NOMO-1 (cell line): ENCODE results near the gene GAPVD1.
"Not testable (repeated sequence)": the region's sequence is repeated elsewhere in the genome, so short reads cannot be mapped to it uniquely, and the experiment has no call there.

ENCODE experiments used
- DNase-seq, 2 experiments: peaks; one replicate each; lab custom pipeline; 2025; ENCODE audit not compliant: unreplicated experiment in 2 of 2; lab: John Stamatoyannopoulos, UW

Gene GAPVD1

DNA sequence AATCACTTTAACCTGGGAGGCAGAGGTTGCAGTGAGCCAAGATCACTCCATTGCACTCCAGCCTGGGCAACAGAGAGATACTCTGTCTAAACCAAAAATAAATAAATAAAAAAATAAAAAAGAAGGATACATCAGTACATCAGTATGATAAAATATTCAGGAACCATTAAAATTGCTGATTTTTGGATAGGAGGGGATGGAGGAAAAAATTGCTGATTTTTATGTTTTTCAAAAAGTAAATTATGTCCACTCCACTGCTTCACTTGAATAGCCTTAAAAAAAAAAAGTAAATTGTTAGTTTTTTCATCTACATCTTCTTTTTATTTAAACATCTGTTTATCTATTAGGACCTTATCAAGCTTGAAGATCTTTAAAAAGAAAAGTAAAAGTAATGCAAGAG, 7.4 kb upstream of the GAPVD1 start:
- DNase-seq: no peak

DNA sequence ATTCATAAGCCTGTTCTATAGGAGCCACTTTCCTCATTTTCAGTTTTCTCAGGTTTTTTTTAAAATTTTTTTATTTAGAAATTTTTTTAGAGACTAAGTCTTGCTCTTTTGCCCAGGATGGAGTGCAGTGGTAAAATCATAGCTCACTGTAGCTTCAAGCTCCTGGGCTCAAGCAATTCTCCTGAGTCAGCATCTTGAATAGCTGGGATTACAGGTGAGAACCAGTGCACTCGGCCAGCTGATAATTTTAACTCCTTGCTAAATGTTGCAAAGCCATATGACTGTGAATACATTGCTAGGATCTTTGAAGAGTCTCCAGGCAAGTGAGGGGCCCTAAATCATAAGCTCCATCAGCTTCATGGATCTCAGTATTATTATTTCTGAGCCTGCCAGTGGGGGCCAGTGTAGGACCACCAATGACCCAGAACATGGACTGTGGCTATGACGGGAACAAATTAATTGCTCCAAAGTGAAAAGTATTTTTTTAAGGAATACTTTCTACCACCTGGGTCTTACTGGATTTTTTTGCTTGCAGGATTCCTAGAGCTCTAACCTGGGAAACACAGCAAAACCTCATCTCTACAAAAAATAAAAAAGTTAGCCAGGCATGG, 5.7 kb upstream of the GAPVD1 start:
- DNase-seq: no peak

DNA sequence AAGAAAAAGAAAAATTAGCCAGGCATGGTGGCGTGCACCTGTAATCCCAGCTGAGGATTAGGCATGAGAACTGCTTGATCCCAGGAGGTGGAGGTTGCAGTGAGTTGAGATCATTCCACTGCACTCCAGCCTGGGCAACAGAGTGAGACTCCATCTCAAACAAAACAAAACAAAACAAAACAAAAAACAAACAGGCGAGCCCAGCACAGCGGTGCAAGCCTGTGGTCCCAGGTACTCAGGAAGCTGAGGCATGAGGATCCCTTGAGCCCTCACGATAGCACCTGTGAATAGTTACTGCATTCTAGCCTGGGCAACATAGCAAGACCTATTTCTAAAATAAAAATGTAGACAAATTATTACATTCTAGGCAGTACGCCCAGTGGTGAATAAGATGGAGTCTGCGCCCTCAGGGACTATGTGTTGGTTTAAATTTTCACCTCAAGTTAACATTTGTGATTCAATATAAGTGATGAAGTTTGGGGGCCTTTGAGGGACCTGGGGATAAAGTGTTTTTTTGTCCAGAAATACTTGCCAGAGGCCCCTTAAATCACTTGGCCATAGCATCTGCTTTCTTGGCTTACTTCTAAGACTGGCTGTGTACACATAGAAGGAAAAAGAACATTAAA, 3.4 kb upstream of the GAPVD1 start:
- DNase-seq: no peak

DNA sequence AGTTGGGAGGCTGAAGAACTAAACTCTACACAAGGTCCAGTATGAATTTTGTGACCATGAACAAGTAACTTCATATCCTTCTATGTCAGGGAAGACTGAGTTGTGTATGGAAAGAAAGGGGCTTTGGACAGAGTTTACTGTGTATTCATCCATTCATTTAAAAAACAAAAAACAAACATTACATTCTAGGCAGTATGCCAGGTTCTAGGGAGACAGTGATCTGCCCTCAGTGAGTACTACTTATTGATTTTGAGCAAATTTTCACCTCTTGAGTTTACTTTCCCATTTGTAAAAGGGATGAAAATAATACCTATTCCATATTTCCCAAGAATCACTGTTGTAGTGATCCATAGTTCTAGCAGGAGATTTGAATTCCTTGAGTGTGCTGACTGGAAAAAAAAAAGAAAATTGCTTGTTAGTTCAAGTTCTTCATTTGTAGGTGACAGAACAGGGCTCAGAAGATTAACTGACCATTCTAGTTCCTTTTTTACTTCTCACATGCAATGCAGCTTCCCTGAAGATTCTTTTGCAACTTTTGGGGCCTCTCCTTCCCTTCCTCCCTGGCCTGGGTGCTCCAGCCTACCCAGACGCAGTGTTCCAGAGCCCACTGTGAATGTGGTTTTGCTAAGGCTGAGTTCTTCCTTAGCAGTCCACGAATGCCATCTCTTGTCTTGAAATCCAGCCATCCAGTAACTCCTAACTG, 2.6 kb upstream of the GAPVD1 start:
- DNase-seq: peak; percentile 87 to 97

DNA sequence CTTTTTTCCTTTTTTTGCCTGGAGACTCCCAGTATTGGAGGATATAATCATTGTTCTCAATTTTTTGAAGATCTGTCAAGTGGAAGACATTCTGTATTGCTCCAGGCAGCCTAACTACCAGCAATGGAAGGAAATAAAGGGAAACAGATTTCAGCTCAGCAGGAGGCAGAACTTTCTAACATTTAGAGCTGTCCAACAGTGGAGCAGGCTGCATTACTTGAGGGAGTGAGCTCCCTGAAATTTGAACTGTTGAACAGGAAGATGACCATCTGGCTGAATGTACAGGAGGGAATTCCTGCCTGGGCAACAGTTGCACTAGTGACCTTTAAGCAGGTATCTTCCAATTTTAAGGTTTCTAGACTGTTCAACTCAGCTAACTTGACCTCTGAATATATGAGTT, 1.1 kb upstream of the GAPVD1 start:
- no peak for DNase-seq

DNA sequence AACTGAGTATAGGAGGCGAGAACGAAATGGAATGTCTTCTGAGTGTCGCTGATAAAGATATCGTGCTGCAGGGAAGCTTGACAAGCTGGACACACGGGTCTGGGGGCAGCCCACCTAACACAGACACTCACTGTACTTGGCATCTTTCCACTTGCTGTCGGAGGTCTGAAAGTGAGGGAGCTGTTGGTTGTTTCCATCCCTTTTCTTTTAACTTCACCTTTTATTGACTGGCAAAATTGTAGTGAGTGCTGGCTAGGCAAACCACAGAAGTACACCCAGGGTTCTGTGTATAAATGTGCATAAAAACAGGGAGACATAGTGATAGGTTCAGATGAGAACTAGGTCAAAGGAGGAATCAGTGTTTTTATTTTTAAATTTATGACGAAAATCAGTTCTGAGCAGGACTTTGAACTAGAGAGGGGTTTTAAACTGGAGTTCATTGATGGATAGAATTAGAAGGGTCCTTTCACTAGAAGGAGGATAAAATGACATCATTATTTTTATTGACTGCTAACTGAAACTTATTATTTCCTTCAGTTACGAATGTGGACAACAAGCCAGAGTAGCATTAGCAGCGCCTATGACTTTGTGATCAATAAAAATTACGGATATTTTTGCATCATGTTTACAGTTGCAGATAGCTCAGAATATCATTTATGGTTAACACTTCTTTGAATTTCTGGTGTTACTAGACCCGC, 817 bp downstream of the GAPVD1 start:
- no peak for DNase-seq

DNA sequence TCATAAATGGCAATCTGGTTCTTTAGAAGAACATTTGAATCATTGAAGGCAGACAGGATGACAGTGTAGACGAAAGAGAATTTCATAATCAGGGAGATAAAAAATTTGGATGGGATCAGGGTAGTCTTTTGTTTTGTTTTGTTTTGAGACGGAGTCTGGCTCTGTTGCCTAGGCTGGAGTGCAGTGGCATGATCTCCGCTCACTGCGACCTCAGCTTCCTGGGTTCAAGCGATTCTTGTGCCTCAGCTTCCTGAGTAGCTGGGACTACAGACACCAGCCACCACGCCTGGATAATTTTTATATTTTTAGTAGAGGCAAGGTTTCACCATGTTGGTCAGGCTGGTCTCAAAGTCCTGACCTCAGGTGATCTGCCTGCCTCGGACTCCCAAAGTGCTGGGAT, 2.4 kb downstream of the GAPVD1 start:
- DNase-seq: not testable (repeated sequence)

DNA sequence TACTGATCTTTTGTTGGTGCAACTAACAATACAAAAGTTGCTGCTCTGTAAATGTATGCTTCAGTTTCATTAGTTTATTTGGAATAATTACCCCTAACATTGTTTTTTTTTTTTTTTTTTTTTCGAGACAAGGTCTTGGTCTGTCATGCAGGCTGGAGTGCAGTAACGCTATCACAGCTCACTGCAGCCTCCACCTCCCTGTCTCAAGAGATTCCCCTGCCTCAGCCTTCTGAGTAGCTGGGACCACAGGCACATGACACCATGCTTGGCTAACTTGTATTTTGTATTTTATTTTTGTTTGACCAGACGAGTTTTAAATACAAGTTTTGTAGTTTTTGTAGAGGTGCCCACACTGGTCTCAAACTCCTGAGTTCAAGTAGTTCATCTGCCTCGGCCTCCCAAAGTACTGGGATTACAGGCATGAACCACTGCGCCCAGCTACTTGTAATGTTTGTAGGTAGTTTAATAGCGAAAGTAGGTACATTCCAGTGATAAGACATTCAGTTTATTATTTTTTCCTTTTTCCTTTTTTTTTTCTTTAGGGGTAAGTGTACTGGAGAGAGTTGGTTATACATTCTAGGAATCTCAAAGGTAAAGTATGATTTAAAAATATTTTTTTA, 6.9 kb downstream of the GAPVD1 start:
- DNase-seq: no peak

DNA sequence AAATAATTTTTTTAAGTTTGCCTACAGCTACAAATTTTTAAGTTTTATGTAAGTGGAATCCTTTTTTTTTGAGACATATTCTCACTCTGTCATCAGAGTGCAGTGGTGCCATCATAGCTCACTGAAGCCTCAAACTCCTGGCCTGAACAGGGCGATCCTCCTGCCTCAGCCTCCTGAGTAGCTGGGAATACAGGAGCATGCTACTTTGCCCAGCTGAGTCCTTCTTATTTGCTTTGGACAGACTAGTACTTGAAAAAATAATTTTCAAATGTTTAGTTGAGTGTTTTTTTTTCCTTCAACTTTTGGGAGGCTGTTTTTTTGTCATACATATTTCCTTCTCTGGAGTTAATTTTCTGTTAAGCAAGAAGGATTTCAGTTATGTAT, 7.4 kb downstream of the GAPVD1 start:
- no peak for DNase-seq

DNA sequence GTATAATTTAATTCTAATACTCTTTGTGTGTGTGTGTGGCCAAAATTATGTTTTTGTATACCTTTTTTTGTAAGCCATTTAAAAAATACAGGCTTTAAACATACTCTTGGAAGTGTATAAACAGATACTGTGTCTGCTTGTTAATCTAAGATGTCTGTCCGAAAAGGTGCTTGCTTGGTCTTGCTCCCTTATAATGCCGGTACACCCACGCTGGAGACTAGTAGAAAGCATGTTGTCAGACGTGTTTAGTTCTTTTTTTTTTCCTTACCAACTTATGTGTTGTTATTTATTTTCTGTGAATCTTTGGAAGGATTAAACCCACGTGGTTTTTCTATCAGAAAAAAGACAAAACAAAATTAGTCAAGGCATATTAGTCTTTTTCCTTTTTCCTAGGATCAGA, 9.5 kb downstream of the GAPVD1 start:
- DNase-seq: no peak

DNA sequence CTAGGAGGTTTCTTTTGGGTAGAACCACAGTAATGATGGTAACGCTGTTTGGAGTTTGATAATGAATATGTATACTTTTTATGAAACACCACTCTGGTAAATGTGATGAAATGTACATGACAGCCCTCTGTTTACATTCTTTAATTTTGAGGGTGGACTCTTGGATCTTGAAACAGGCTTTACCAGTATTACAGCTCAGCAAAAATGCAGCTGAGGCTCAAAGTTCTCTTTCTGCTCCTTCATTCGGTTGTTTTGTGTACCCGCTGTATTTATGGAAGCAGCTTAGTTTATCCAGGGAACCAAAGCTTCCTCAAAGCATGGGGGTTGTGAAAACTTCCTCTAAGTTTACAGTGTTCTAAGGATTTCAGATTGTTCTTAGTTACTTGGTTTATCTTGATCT, 11.1 kb downstream of the GAPVD1 start:
- no peak for DNase-seq

DNA sequence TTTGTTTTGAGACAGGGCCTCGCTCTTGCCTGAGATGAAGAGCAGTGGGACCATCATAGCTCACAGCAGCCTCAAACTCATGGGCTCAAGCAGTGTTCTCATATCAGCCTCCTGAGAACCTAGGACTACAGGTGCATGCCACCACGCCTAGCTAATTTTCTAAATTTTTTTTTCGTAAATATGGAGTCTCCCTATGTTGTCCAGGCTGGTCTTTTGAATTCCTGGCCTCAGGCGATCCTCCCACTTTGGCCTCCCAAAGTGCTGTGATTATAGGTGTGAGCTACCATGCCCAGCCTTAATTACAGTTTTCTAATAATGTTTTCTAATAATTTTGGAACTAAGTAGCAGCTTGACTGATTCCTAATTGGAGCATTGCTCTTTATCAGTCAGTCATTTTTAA, 15.1 kb downstream of the GAPVD1 start:
- no peak for DNase-seq

DNA sequence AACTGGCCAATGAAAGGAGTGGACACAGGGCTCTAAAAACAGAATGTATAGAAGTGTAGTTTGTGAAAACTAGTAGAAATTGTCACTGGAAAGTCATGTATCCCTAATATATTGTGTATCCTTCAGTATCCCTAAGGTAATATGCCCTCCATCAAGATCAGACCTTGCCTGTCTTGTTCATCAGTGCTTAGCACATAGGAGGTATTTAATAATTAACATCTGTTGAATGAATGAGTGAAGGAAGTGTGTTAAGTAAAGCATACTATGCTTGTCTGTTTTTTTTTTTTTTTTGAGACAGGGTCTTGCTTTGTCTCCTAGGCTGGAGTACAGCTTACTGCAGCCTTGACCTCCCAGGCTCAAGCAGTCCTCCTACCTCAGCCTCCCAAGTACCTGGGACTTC, 15.8 kb downstream of the GAPVD1 start:
- no peak for DNase-seq

DNA sequence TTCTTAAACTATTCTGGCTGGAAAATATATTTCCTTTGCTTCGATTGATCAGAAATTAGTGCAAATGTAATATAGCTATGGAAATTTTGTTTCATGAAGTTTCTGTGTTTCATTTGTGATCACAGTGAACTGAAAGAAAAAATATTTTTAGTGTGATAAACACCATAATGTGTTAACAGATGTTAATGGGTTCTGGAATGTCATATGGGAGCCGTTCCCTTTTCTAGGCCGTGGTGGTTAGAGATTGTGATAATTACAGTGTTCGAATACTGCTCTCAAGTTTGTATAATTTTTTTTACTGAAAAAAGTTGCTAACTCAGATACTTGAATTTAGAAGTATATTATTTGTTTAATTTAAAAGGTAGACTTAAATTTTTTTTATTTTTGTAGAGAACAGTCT, 19.3 kb downstream of the GAPVD1 start:
- DNase-seq: no peak

DNA sequence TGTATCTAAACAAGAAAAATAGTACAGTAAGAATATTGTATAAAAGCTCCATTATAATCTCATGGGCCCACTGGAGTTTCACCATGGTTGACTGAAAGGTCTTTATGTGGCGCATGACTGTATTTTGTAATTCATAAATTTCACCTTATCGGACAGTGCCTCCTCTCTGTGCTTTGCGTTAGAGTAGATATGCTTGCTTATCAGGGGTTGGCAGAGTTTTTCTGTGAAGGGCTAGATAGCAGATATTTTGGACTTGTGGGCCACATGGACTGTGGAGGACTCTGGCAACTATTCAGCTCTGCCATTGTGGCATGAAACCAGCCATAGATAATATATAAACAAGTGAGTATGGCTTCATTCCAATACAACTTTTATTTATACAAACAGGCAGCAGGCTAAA, 23.2 kb downstream of the GAPVD1 start:
- no peak for DNase-seq

DNA sequence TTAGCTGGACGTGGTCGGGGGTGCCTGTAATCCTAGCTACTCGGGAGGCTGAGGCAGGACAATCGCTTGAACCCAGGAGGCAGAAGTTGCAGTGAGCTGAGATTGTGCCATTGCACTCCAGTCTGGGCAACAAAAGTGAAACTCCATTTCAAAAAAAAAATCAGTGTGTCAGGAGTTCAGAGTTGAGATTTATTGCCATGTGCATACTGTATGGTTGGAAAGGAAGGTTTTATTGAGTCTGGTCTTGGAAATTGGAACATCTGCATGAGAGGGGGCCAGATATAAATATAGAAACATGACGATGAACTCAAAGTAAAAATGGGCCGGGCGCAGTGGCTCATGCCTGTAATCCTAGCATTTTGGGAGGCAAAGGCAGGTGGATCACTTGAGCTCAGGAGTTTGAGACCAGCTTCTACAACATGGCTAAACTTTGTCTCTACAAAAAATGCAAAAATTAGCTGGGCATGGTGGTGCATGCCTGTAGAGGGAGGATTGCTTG, 25.4 kb downstream of the GAPVD1 start:
- DNase-seq: not testable (repeated sequence)

DNA sequence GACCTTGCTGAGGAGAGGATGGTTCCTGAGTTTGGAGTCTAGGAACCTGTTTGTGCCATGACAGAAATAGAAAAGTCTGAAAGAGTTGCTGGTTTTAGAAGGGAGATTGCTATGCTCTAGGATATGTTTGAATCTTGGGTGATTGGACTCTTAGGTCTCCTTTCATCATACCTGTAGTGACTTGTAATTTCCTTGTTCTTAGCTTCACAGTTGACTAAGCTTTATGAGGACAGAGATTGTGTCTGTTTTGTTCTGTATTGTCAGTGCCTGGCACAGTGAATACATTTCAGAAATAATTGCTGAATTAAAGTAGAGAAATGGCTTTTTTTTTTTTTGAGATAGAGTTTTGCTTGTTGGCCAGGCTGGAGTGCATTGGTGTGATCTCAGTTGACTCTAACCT, 31.5 kb downstream of the GAPVD1 start:
- no peak for DNase-seq

DNA sequence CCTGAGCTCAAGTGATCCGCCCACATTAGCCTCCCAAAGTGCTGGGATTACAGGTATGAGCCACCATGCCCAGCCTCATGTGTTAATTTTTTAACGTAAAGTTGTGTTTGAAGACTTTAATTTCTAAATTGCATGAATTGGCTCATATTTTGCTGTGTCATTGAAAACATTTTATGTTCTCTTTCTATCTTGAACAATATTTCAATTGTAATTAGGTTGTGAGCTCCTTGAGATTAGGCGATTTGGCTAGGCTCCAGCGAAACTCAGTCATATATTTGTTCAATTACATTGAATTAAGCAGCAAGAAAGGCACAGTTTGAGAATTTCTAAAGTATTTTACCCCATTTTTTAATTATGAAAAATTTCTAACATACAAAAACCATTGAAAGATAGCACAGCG, 34.0 kb downstream of the GAPVD1 start:
- no peak for DNase-seq

DNA sequence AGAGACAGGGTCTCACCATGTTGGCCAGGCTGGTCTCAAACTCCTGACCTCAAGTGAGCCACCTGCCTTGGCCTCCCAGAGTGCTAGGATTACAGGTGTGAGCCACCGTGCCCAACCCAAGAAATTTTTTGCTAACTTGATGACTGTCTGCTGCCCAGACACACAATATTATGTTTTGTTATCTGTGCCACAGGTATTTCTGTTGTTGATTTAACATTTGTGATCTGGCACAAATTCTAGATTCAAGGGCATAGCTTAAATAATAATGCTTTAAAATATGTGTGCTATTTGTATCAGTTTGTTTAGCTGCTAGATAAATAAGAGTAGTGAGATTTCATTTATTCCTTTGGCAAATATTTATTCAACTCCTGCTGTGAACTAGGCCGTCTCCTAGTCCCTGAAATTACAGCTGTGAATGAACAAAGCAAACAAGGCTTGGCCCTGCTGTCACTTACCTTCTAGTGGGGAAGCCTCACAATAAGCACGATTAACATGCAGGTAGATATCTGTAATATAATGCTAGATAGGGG, 35.3 kb downstream of the GAPVD1 start:
- no peak for DNase-seq

DNA sequence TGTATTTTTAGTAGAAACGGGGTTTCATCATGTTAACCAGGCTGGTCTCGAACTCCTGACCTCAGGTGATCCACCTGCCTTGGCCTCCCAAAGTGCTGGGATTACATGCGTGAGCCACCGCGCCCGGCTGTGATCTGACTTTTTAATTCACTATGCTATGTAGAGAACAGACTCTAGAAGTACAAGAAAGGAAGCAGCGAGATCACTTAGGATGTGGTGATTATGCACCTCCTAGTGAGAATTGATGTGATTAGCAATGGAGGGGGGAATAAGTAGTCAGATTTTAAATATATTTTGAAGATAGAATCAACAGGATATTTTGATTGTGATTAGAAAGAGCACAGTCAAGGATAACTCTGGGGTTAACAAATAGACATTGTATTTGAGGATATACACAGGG, 36.3 kb downstream of the GAPVD1 start:
- no peak for DNase-seq

DNA sequence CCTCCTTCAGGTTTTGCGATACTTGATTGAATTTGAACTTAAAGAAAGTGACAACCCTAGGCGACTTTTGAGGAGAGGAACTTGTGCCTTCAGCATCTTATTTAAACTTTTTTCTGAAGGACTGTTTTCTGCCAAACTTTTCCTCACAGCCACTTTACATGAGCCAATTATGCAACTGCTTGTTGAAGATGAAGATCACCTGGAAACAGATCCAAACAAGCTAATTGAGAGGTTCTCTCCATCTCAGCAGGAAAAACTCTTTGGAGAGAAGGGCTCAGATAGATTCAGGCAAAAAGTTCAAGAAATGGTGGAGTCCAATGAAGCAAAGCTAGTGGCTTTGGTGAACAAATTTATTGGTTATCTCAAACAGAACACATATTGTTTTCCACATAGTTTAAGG, 40.6 kb downstream of the GAPVD1 start:
- no peak for DNase-seq
